CD14-positive monocyte (primary cell): Measurements from ENCODE around the gene NR4A2. TPM values are rescaled to one million over a fixed set of nuclear protein-coding genes. Genes with fewer than 3 reads are reported as not detected.
A peak's percentile ranks its signal among the peaks of the same experiment; 100 is the strongest.

Experiments used
- DNase-seq, 3 donors: peaks; one replicate each; pipeline ENCODE4 v3.0.0-alpha.2; 2011 to 2022
- H2AFZ ChIP-seq: 2 replicates; pipeline ENCODE4 v1.6.0; 2012; ENCODE audit warnings: mild to moderate bottlenecking, low read depth, low read length, inconsistent platforms; ENCODE audit not compliant: insufficient read depth, poor library complexity, severe bottlenecking
- H3K27ac ChIP-seq, 2 donors: 1 replicate in 1 of 2; 2 replicates in 1 of 2; pipeline ENCODE4 v1.5.1; 2012 to 2013; ENCODE audit warnings: low read length in 2 of 2, control low read depth in 1 of 2, inconsistent platforms in 1 of 2, low read depth in 1 of 2, mild to moderate bottlenecking in 1 of 2
- H3K27me3 ChIP-seq, 2 donors: one replicate each; pipeline versions ENCODE4 v1.6.0 to v1.6.1; 2011 to 2013; ENCODE audit warnings: low read length in 2 of 2; ENCODE audit not compliant: control insufficient read depth in 2 of 2, insufficient read depth in 2 of 2
- H3K36me3 ChIP-seq, 2 donors: replicated peaks in 1 of 2; 1 replicate in 1 of 2; 2 replicates in 1 of 2; pipeline versions ENCODE4 v1.5.1 to v1.6.1; 2012 to 2013; ENCODE audit warnings: low read length in 2 of 2, control low read depth in 1 of 2, inconsistent platforms in 1 of 2, mild to moderate bottlenecking in 1 of 2; ENCODE audit not compliant: insufficient read depth in 2 of 2, control insufficient read depth in 1 of 2
- H3K4me1 ChIP-seq, 2 donors: 1 replicate in 1 of 2; 2 replicates in 1 of 2; pipeline versions ENCODE4 v1.5.1 to v1.6.1; 2012 to 2013; ENCODE audit warnings: low read length in 2 of 2, control low read depth in 1 of 2, inconsistent platforms in 1 of 2, mild to moderate bottlenecking in 1 of 2, moderate library complexity in 1 of 2; ENCODE audit not compliant: insufficient read depth in 2 of 2, control insufficient read depth in 1 of 2
- H3K4me2 ChIP-seq: replicated peaks from 2 replicates; pipeline ENCODE3; 2012; ENCODE audit warnings: low read length, moderate library complexity, mild to moderate bottlenecking; ENCODE audit not compliant: poor library complexity, severe bottlenecking; ENCODE audit errors: extremely low read depth
- H3K4me3 ChIP-seq, 3 experiments: fragments of 200-600 bp in 1 of 3; sonication (generic) in 1 of 3; replicated peaks in 1 of 3; 1 replicate in 2 of 3; 2 replicates in 1 of 3; pipeline ENCODE4 v1.5.1; 2011 to 2013; ENCODE audit warnings: low read length in 3 of 3, mild to moderate bottlenecking in 3 of 3, control low read depth in 2 of 3, low read depth in 2 of 3, inconsistent platforms in 1 of 3, moderate library complexity in 1 of 3
- H3K79me2 ChIP-seq: 2 replicates; pipeline ENCODE4 v1.6.0; 2012; ENCODE audit warnings: mild to moderate bottlenecking, control low read depth, inconsistent platforms, low read length, moderate library complexity; ENCODE audit not compliant: insufficient read depth
- H3K9ac ChIP-seq: 2 replicates; pipeline ENCODE4 v1.6.0; 2017; ENCODE audit warnings: low read length, mild to moderate bottlenecking; ENCODE audit not compliant: insufficient read depth, poor library complexity, severe bottlenecking
- H3K9me3 ChIP-seq, 2 donors: replicated peaks in 1 of 2; 1 replicate in 1 of 2; 2 replicates in 1 of 2; pipeline versions ENCODE4 v1.5.1 to v1.6.1; 2012 to 2013; ENCODE audit warnings: low read length in 2 of 2, control low read depth in 1 of 2; ENCODE audit not compliant: control insufficient read depth in 1 of 2, insufficient read depth in 1 of 2
- H4K20me1 ChIP-seq: 2 replicates; pipeline ENCODE4 v1.6.0; 2012; ENCODE audit warnings: mild to moderate bottlenecking, low read length, control low read depth, moderate library complexity; ENCODE audit not compliant: insufficient read depth
- H3K27ac Mint-ChIP-seq, 7 donors: one replicate each; pipeline ENCODE4 v1.8.0; 2020; ENCODE audit warnings: mild to moderate bottlenecking in 7 of 7, mixed read lengths in 7 of 7, moderate library complexity in 6 of 7, inconsistent platforms in 2 of 7
- H3K27me3 Mint-ChIP-seq, 3 donors: one replicate each; pipeline ENCODE4 v1.8.0; 2021 to 2022; ENCODE audit warnings: low read depth in 3 of 3, mild to moderate bottlenecking in 3 of 3, mixed read lengths in 3 of 3, moderate library complexity in 3 of 3, inconsistent platforms in 1 of 3
- H3K36me3 Mint-ChIP-seq, 2 donors: one replicate each; pipeline ENCODE4 v1.8.0; 2020; ENCODE audit warnings: mixed read lengths in 2 of 2, inconsistent platforms in 1 of 2, mild to moderate bottlenecking in 1 of 2
- H3K4me1 Mint-ChIP-seq: one replicate; pipeline ENCODE4 v1.8.0; 2020; ENCODE audit warnings: mild to moderate bottlenecking, mixed read lengths
- H3K4me3 Mint-ChIP-seq, 2 donors: one replicate each; pipeline ENCODE4 v1.8.0; 2020; ENCODE audit warnings: mild to moderate bottlenecking in 2 of 2, mixed read lengths in 2 of 2, moderate library complexity in 1 of 2
- H3K9me3 Mint-ChIP-seq, 7 donors: one replicate each; pipeline ENCODE4 v1.8.0; 2020 to 2022; ENCODE audit warnings: mixed read lengths in 7 of 7, mild to moderate bottlenecking in 6 of 7, moderate library complexity in 6 of 7, inconsistent platforms in 2 of 7
- CTCF ChIP-seq: fragments of 200-600 bp; IDR thresholded peaks from one replicate; pipeline ENCODE4 v1.8.0; 2022; ENCODE audit warnings: antibody characterized with exemption, mild to moderate bottlenecking
- WGBS: methylation state at CpG from one replicate; pipeline ENCODE4 v1.1.5; 2013; ENCODE audit warnings: missing lambda C conversion rate; ENCODE audit not compliant: insufficient coverage; 5-methylcytosine and 5-hydroxymethylcytosine counted together
- intact Hi-C, 2 donors: fragments of 100-400 bp; cut with micrococcal nuclease; formaldehyde crosslinking; loops; one replicate each; pipeline versions ENCODE4 v1.15.0 to v1.15.1; 2023
- polyA plus RNA-seq, 3 donors: library from polyadenylated mRNA; depleted of rRNA in 1 of 3; unstranded in 2 of 3; stranded (reverse) in 1 of 3; fragments of 300-500 nt in 2 of 3; fragments of >200 nt in 1 of 3; fragmentation: Illumina TruSeq in 2 of 3; gene quantifications; 1 replicate in 2 of 3; 2 replicates in 1 of 3; pipeline ENCODE4 v1.2.3, GENCODE V29; 2012 to 2021

Gene NR4A2
- polyA plus RNA-seq, 3 donors: 12.1 to 213 (median 21.6) TPM

DNA sequence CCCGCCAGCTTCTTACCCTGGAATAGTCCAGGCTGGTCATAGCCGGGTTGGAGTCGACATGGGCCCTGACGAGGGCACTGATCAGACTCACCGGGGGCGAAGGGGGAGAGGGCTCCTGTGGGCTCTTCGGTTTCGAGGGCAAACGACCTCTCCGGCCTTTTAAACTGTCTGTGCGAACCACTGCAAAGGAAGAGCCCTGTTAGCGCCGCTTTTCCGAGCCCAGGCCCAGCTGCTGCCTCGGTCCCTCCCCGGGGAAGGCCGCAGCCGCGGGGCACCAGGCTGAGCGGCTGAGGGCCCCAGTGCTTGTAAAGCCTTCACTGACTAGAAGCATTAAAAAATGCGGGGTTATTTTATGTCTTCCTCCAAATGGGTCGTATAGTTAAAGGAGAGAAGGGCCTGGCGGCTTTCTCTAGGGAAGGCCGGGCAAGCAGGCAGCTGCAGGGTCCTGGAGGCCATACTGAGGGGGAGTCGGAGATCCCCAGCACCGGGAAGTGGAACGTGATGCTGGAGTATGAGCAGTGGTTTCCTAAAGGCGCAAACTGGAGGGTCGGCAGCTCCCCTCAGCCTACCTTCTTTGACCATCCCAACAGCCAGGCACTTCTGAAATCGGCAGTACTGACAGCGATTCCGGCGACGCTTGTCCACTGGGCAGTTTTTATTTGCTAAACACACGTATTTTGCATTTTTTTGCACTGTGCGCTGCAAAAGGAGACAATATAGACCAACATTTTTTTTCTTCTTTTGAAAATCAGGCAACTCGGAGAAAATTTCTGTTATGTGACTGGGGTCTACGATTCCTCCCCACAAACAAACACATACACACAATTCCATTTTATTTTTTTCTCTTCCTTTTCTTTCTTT lies 4.5 kb downstream of the NR4A2 start:
- Mint-ChIP-seq H3K4me1 (peaks cover 51% of the 10 kb centered on the region), H3K27me3 (peaks cover 82 to 88% (median 86%) of the 10 kb centered on the region in 3 donors), H3K27ac (peak overlapping the region in 1 of 7 donors; percentile 76), H3K36me3 (peaks cover 43 to 54% of the 10 kb centered on the region in 2 donors), H3K4me3 (peak overlapping the region; percentile 96 to 97), H3K9me3 (peaks cover 2 to 55% (median 46%) of the 10 kb centered on the region in 7 donors)
- peaks cover 79 to 81% of the 10 kb centered on the region in 2 donors for H3K27me3 ChIP-seq
- H3K36me3 ChIP-seq: no peaks in the 10 kb centered on the region
- TF ChIP-seq CTCF: no peak
- H3K4me2 ChIP-seq: peak overlapping the region; percentile 85
- H3K27ac ChIP-seq: no peak overlapping the region
- no peaks in the 10 kb centered on the region for H3K79me2 ChIP-seq
- H4K20me1 ChIP-seq: peaks cover 58% of the 10 kb centered on the region
- WGBS: 27% methylated on average over 31 of the region's 38 CpGs
- no peak for DNase-seq
- H3K9me3 ChIP-seq: peaks cover 7 to 58% of the 10 kb centered on the region in 2 donors
- intact Hi-C loops: no loop called here
- no peak overlapping the region for H3K9ac ChIP-seq
- peak overlapping the region in 1 of 3 experiments; percentile 92 for H3K4me3 ChIP-seq
- no peak overlapping the region for H2AFZ ChIP-seq
- peaks cover 46 to 49% of the 10 kb centered on the region in 2 donors for H3K4me1 ChIP-seq

DNA sequence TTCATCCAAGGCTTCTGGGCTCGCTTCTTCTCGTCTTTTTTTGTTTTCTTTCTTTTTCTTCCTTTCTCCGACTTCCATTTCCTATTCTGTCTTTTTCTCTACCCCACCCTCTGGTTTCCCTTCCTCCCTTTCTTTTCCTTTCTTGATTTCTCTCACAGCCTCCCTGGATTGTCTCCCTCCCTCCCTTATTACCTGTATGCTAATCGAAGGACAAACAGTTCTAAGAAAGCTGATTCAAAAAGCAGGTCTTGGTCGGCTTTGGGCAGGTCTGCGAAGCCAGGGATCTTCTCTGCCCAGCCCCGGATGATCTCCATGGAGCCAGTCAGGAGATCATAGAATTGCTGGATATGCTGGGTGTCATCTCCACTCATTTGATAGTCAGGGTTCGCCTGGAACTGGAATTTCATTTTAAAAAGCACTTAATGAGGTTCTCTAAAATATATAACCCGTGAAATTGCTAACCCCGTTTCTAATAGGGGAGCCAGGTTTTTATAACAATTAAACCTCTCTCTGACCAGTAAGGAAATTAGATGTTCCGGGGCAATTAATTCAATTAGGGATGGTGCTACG lies 5.9 kb downstream of the NR4A2 start:
- Histone ChIP-seq H3K27ac (no peak overlapping the region), H3K4me1 (peaks cover 50 to 55% of the 10 kb centered on the region in 2 donors), H4K20me1 (peaks cover 50% of the 10 kb centered on the region), H3K9me3 (peaks cover 7 to 58% of the 10 kb centered on the region in 2 donors), H3K4me3 (no peak overlapping the region), H3K4me2 (no peak overlapping the region), H3K27me3 (peaks cover 93 to 96% of the 10 kb centered on the region in 2 donors), H2AFZ (no peak overlapping the region), H3K36me3 (no peaks in the 10 kb centered on the region), H3K79me2 (no peaks in the 10 kb centered on the region), H3K9ac (no peak overlapping the region)
- H3K27me3 Mint-ChIP-seq: peaks cover 94 to 98% (median 96%) of the 10 kb centered on the region in 3 donors
- H3K4me1 Mint-ChIP-seq: peaks cover 63% of the 10 kb centered on the region
- WGBS: 46% methylated on average over 6 of the region's 12 CpGs
- peak overlapping the region in 1 of 2 donors; percentile 96 for H3K4me3 Mint-ChIP-seq
- intact Hi-C loops: no loop called here
- H3K9me3 Mint-ChIP-seq: peaks cover 2 to 60% (median 52%) of the 10 kb centered on the region in 7 donors
- peak overlapping the region in 1 of 7 donors; percentile 40 for H3K27ac Mint-ChIP-seq
- DNase-seq: no peak
- no peak for TF ChIP-seq CTCF
- H3K36me3 Mint-ChIP-seq: peaks cover 43 to 66% of the 10 kb centered on the region in 2 donors
